Stimulated activated memory B cell treated with anti-CD40 and anti-IgM and Interleukin-4, amounts not matched to agents 10 μg/mL and 1 μg/mL and 100 μg/mL, for 72 hours (primary cell): ENCODE measurements around the gene L3MBTL3.

Experiments used
- ATAC-seq: fragments of 150-1000 bp; cut with Tn5 transposase; 2 replicates; pipeline ENCODE4 v1.10.0; 2021
- H3K27ac Mint-ChIP-seq: one replicate; pipeline ENCODE4 v1.8.0; 2022; ENCODE audit warnings: mild to moderate bottlenecking, mixed read lengths
- H3K27me3 Mint-ChIP-seq: one replicate; pipeline ENCODE4 v1.8.0; 2022; ENCODE audit warnings: mixed read lengths
- H3K36me3 Mint-ChIP-seq: one replicate; pipeline ENCODE4 v1.8.0; 2022; ENCODE audit warnings: mixed read lengths
- H3K4me1 Mint-ChIP-seq: one replicate; pipeline ENCODE4 v1.8.0; 2022; ENCODE audit warnings: mixed read lengths
- H3K4me3 Mint-ChIP-seq: one replicate; pipeline ENCODE4 v1.8.0; 2022; ENCODE audit warnings: mild to moderate bottlenecking, moderate library complexity, mixed read lengths
- H3K9me3 Mint-ChIP-seq: one replicate; pipeline ENCODE4 v1.8.0; 2022; ENCODE audit warnings: mixed read lengths

The L3MBTL3 gene

GRCh38 chr6:130189531-130190397 lies 171.4 kb downstream of the L3MBTL3 start:
- Mint-ChIP-seq H3K9me3 (no peaks in the 10 kb centered on the region), H3K4me3 (no peak overlapping the region), H3K27me3 (no peaks in the 10 kb centered on the region), H3K36me3 (no peaks in the 10 kb centered on the region), H3K4me1 (peaks cover 6% of the 10 kb centered on the region), H3K27ac (no peak overlapping the region)
- ATAC-seq: no peak
